ENCODE results near the gene BCAN.

Gene BCAN

DNA sequence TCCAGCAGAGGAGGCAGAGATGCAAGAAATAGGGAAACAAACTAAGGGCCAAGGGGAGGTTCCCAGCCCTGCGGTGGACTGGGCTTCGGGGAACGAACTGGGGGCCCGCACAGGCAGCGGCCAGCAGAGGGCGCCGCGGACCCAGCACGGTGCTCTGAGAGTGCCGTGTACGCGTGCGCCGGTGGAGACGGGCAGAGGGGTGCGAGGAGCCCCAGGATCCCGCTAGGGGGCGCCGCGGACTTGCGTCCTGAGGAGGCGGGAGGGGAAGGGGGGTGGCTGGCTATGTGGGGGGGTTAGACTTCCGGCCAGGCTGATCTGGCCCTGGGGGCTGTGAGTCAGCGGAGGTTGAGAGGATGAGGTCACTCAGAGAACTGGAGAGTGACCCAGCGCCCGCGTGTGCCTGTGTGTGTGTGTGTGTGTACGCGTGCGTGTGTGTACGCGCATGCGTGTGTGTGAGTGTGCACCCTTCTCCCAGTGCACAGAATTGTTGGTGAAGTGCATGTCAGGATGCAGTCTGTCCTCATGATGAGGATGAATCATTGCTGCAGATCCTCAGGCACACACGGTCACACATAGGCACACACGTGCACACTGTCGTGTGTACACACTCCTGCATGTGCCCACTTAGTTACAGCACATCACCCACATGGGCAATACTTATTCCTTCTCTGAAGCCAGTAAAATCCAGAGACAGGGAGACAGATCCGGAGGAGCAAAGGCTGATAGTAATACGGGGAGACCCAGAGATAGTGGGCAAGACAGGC, 18.3 kb downstream of the BCAN start:
- no peaks in the 10 kb centered on the region for H3K9me3 ChIP-seq (ENCODE audit: control insufficient read depth, low read length)
- H3K27me3 ChIP-seq (ENCODE audit: control insufficient read depth, insufficient read depth, low read length): peaks cover 20% of the 10 kb centered on the region
- peaks cover 77% of the 10 kb centered on the region for H3K4me1 ChIP-seq (ENCODE audit: control insufficient read depth, insufficient read depth, low read length)
- peak overlapping the region; percentile 64 for H3K4me3 ChIP-seq (ENCODE audit: low read length)
- H3K9ac ChIP-seq (ENCODE audit: low read length): peak overlapping the region; percentile 63
- no peaks in the 10 kb centered on the region for H3K36me3 ChIP-seq (ENCODE audit: control insufficient read depth, insufficient read depth, low read length)

DNA sequence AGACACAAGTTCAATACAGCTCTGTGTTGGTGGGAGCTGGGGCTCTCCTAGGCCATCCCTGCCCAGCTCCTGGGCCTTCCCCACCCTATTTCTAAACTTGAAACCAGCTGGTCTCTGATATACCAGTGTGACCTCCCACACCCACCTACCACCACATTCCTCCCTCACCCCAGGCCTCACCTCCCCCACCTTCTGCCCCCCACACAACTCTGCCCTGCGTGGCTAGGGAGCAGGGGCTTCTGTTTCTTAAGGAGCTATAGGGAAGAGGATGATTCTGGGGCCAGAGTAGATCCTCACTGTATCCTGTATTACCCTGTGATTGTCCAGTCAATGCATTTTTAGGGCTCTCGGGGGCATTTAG, 18.8 kb downstream of the BCAN start:
- peaks cover 81% of the 10 kb centered on the region for H3K4me1 ChIP-seq (ENCODE audit: control insufficient read depth, insufficient read depth, low read length)
- H3K9me3 ChIP-seq (ENCODE audit: control insufficient read depth, low read length): no peaks in the 10 kb centered on the region
- peaks cover 20% of the 10 kb centered on the region for H3K27me3 ChIP-seq (ENCODE audit: control insufficient read depth, insufficient read depth, low read length)
- no peaks in the 10 kb centered on the region for H3K36me3 ChIP-seq (ENCODE audit: control insufficient read depth, insufficient read depth, low read length)
- H3K4me3 ChIP-seq (ENCODE audit: low read length): peak overlapping the region; percentile 64
- peak overlapping the region; percentile 63 for H3K9ac ChIP-seq (ENCODE audit: low read length)

DNA sequence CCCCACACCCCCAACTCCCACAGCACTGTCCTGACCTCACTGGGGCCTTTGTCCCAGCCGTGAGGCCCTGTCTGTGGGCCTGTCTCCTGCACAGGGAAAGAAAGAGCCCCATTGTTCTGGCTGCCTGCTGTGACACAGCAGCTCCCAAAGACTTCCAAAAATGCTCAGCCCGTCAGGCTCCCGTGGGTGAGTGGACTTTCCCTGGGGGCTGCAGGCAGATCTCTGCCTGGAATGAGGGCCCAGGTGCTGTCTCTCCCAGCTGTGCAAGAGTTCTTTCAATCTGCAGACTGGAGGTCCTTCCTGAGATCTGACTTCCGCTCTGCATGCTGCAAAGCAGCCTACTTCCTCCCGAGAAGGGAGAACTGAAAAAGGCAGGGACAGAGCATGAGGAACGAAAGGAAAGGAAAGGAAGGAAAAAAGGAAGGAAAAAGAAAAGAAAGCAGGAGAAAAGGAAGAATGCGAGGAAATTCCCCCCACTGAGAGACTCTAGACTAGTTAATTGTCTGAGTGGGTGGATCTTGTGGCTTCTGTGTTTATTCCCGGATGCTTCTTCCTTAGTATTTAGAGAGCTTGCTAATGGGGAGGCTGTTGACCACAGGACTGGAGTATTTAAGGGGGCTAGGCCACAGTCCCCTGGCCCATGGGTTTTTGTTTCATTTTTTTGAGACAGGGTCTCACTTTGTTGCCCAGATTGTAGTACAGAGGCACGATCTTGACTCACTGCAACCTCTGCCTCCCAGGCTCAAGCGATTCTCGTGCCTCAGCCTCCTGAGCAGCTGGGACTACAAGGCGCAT, 20.3 kb downstream of the BCAN start:
- Histone ChIP-seq H3K9ac (ENCODE audit: low read length) (no peak overlapping the region), H3K4me3 (ENCODE audit: low read length) (no peak overlapping the region), H3K4me1 (ENCODE audit: control insufficient read depth, insufficient read depth, low read length) (peaks cover 66% of the 10 kb centered on the region)

DNA sequence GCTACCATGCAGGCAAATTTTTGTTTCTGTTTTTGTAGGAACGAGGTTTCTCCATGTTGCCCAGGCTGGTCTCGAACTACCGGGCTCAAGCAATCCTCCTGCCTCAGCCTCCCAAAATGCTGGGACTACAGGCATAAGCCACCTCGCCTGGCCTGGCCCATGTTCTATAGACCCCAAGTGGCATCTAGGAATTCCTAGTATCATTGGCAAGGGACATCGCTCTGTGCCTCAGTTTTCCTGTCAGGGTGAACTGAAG, 20.8 kb downstream of the BCAN start:
- Histone ChIP-seq H3K36me3 (ENCODE audit: control insufficient read depth, insufficient read depth, low read length) (no peaks in the 10 kb centered on the region), H3K27me3 (ENCODE audit: control insufficient read depth, insufficient read depth, low read length) (peaks cover 6% of the 10 kb centered on the region)

More for the DNA sequence above, 20.3 kb downstream of the BCAN start:
- Histone ChIP-seq H3K36me3 (ENCODE audit: control insufficient read depth, insufficient read depth, low read length) (no peaks in the 10 kb centered on the region), H3K9me3 (ENCODE audit: control insufficient read depth, low read length) (no peaks in the 10 kb centered on the region), H3K27me3 (ENCODE audit: control insufficient read depth, insufficient read depth, low read length) (peaks cover 6% of the 10 kb centered on the region)

DNA sequence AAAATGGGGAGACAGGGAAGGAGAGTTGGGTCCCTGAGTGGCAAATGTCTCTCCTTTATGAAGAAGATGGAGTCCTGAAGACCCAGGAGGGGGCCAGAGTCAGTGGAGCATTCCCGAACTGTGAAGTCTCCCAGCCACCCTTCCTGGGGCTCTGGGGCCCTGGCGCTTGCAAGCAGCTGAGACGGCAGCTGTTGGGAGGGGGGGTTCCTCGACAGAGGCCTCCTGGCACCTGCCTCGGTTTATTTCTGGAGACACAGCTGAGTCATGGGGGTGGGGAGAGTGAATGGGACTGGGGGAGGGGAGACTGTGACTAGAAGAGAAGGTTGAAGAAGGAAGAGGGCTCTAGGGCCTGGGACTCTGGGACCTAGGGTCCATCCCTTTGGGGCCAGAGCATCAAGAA, 21.3 kb downstream of the BCAN start:
- Histone ChIP-seq H3K4me1 (ENCODE audit: control insufficient read depth, insufficient read depth, low read length) (peaks cover 59% of the 10 kb centered on the region), H3K9me3 (ENCODE audit: control insufficient read depth, low read length) (no peaks in the 10 kb centered on the region), H3K9ac (ENCODE audit: low read length) (no peak overlapping the region), H3K27me3 (ENCODE audit: control insufficient read depth, insufficient read depth, low read length) (peaks cover 6% of the 10 kb centered on the region), H3K4me3 (ENCODE audit: low read length) (no peak overlapping the region), H3K36me3 (ENCODE audit: control insufficient read depth, insufficient read depth, low read length) (no peaks in the 10 kb centered on the region)

More for the DNA sequence above, 20.8 kb downstream of the BCAN start:
- H3K9me3 ChIP-seq (ENCODE audit: control insufficient read depth, low read length): no peaks in the 10 kb centered on the region
- H3K9ac ChIP-seq (ENCODE audit: low read length): no peak overlapping the region
- peaks cover 61% of the 10 kb centered on the region for H3K4me1 ChIP-seq (ENCODE audit: control insufficient read depth, insufficient read depth, low read length)
- no peak overlapping the region for H3K4me3 ChIP-seq (ENCODE audit: low read length)

DNA sequence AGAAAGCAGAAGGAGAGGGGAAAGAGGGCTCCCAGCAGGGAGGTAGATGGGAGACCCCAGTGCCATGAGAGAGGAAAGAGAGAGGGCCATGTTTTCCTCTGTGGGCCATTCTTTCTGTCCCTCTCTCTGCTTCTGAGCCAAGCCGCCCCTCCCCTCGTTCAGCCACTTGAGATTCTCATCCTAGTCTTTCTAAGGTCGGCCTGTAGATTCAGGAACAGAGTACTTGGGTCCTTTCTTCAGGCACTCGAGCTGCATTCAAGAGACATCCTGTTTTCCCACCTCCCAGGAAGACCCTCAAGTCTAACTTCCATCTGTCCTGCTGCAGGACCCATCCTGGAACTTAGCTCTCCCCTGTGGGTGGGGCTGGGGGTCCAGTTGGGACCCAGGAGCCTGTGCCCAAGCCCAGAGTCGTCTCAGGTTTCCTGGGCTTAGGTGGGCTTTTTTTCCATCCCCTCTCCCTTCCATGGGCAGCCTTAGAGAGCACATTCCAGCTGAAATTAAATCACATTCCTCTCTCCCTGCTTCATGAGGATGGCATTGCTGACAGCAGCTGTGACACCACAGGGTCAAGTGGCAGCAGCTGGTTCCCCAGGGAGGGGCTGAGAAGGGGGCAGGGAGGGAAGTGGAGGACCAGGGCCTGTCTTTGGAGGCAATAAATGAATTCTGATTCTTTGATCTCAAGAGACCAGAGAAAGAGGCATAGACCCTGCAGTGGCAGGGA, 22.3 kb downstream of the BCAN start:
- peak overlapping the region; percentile 47 for H3K9ac ChIP-seq (ENCODE audit: low read length)
- H3K4me1 ChIP-seq (ENCODE audit: control insufficient read depth, insufficient read depth, low read length): peaks cover 57% of the 10 kb centered on the region
- H3K9me3 ChIP-seq (ENCODE audit: control insufficient read depth, low read length): no peaks in the 10 kb centered on the region
- no peak overlapping the region for H3K4me3 ChIP-seq (ENCODE audit: low read length)
- H3K36me3 ChIP-seq (ENCODE audit: control insufficient read depth, insufficient read depth, low read length): no peaks in the 10 kb centered on the region
- H3K27me3 ChIP-seq (ENCODE audit: control insufficient read depth, insufficient read depth, low read length): peaks cover 6% of the 10 kb centered on the region

DNA sequence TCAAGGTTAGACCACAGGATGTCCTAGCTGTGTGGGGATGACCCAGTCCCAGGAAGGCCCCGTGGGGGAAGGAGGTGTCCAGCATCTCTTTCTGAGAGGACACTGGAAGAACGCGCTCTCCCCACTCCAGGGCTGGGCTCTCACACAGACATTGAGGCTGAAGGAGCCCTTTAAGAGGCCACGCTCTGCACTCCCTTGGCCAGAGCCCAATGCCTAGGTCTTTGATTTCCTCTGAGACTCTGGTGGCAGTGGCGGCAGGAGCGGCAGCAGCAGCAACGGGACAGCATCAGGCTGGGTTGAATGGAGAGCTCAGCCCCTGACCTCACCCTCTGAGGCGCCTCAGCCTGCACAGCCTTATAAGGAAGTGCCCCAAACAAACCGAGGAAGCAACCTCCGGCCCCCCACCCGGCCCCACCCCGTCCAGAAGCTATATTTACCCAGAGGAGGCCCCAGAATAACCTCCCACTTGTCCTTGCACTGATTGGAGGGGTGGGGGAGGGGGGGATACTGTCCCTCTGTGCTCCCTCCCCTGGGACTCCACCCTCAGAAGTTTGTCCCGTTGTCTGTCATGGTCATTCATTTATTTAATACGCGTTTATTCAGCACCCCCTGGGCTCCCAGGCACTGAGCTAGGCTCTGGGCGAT, 23.0 kb downstream of the BCAN start:
- H3K36me3 ChIP-seq (ENCODE audit: control insufficient read depth, insufficient read depth, low read length): no peaks in the 10 kb centered on the region
- no peak overlapping the region for H3K4me3 ChIP-seq (ENCODE audit: low read length)
- peaks cover 50% of the 10 kb centered on the region for H3K4me1 ChIP-seq (ENCODE audit: control insufficient read depth, insufficient read depth, low read length)
- no peaks in the 10 kb centered on the region for H3K9me3 ChIP-seq (ENCODE audit: control insufficient read depth, low read length)
- peaks cover 6% of the 10 kb centered on the region for H3K27me3 ChIP-seq (ENCODE audit: control insufficient read depth, insufficient read depth, low read length)
- H3K9ac ChIP-seq (ENCODE audit: low read length): peak overlapping the region; percentile 47

DNA sequence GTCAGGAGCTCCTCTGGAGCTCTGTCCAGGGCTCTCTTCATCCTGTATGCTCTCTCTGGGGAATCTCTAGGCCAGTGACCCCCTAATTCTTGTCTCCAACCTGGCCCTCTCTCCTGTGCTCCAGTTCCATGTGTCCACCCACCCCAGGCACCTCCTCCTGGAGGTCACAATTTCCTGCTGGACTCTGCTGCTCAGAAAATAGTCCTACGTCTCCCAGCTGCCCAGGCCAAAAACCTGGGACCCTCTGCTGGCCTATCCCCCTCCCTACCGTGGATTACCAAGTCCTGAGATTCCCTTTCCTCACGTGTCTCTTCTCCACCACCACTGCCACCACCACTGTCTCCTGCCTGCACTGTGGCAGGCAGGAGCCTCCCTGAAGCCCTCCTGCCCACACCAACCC, 23.6 kb downstream of the BCAN start:
- Histone ChIP-seq H3K4me3 (ENCODE audit: low read length) (no peak overlapping the region), H3K27me3 (ENCODE audit: control insufficient read depth, insufficient read depth, low read length) (peaks cover 6% of the 10 kb centered on the region), H3K9ac (ENCODE audit: low read length) (no peak overlapping the region), H3K9me3 (ENCODE audit: control insufficient read depth, low read length) (no peaks in the 10 kb centered on the region), H3K36me3 (ENCODE audit: control insufficient read depth, insufficient read depth, low read length) (no peaks in the 10 kb centered on the region), H3K4me1 (ENCODE audit: control insufficient read depth, insufficient read depth, low read length) (peaks cover 44% of the 10 kb centered on the region)

DNA sequence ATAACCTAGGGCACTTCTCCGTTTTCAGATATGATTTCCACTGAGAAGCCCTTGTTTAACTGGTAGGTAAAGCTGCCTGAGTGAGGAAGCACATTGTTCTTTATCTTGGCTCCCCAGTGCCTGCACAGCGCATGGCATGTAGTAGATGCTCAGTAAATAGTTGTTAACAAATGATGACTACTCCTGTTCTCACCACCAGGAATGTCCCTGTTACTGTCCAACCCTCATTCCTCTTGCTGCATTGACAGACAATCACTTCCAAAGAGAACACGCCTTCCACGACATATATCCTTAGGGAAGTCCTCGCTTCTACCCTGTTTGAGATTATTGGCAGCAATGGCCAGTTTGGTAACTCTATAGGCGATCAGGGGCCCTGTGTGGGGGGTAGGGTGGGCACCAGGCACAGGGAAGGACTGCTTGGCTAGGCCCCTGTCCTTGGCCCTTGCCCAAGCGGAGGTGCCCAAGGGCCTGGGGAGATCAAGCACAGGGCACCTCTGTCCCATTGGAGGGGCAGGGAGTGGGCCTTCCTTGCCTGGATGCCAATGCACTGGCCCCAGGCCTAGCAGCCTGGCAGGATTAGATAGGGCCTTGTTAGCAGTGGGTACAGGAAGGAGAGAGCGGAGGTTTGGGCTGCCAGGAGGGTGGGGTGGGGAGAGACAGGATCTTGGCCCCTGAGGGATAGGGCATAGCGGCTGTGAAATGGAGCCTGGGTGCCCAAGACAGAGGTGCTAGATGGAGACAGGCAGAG, 25.1 kb downstream of the BCAN start:
- Histone ChIP-seq H3K27me3 (ENCODE audit: control insufficient read depth, insufficient read depth, low read length) (peaks cover 12% of the 10 kb centered on the region), H3K4me1 (ENCODE audit: control insufficient read depth, insufficient read depth, low read length) (peaks cover 30% of the 10 kb centered on the region), H3K4me3 (ENCODE audit: low read length) (no peak overlapping the region), H3K36me3 (ENCODE audit: control insufficient read depth, insufficient read depth, low read length) (no peaks in the 10 kb centered on the region), H3K9ac (ENCODE audit: low read length) (no peak overlapping the region), H3K9me3 (ENCODE audit: control insufficient read depth, low read length) (no peaks in the 10 kb centered on the region)

DNA sequence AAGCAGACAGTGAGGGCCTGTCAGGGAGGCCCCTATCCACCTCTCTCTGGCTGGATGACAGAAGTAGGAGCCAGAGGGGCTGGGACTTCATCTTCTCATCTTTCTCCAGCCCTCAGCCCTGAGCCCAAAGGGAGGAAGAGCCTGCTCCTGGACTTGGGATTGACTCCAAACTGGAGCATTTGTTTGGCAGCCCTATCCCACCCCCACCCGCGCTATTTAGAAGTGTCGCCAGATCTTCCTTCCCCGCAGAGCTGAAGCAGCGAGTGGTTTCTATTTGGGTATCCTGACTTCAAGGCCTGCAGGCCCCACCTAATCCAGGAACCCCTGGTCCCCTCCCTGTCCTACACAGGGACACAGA, 25.7 kb downstream of the BCAN start:
- Histone ChIP-seq H3K9me3 (ENCODE audit: control insufficient read depth, low read length) (no peaks in the 10 kb centered on the region), H3K4me1 (ENCODE audit: control insufficient read depth, insufficient read depth, low read length) (peaks cover 24% of the 10 kb centered on the region), H3K4me3 (ENCODE audit: low read length) (no peak overlapping the region), H3K9ac (ENCODE audit: low read length) (no peak overlapping the region), H3K36me3 (ENCODE audit: control insufficient read depth, insufficient read depth, low read length) (no peaks in the 10 kb centered on the region), H3K27me3 (ENCODE audit: control insufficient read depth, insufficient read depth, low read length) (peaks cover 14% of the 10 kb centered on the region)

DNA sequence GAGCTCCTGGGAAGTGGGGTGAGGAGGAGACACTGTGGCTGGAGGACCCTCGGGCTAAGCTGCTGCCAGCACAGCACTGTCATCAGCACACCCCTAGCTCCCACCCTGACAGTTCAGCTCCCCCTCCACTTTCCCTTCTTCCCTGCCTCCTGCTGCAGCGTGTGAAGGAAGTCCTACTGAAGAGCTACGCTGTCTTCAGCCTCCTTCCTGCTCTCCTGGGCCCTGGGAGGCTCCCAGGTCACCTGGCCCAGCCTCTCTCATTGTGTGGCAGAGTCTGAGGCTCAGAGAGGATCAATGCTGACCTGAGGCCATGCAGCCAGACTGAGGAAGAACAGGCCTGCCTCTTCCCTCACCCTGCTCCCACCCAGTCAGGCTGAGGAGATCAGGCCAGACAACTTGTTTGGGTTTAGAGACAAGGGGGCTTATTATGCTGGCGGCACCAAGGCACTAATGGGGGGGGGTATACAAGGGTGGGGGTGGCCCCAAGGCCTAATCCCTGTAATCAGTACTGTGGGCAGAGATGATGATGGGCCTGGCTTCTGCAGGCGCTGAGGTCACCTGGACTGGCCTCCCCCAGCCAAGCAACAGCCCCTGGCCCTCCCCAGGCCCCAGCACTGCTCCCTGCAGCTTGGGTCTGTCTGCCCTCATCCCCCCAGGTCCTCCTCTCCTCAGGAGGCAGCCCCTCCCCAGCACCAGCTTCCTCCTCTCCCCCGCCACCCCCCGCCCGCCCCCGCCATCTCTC, 26.2 kb downstream of the BCAN start:
- peaks cover 20% of the 10 kb centered on the region for H3K4me1 ChIP-seq (ENCODE audit: control insufficient read depth, insufficient read depth, low read length)

More for the DNA sequence above, 26.2 kb downstream of the BCAN start:
- Histone ChIP-seq H3K4me3 (ENCODE audit: low read length) (no peak overlapping the region), H3K9me3 (ENCODE audit: control insufficient read depth, low read length) (no peaks in the 10 kb centered on the region), H3K9ac (ENCODE audit: low read length) (no peak overlapping the region), H3K27me3 (ENCODE audit: control insufficient read depth, insufficient read depth, low read length) (peaks cover 16% of the 10 kb centered on the region), H3K36me3 (ENCODE audit: control insufficient read depth, insufficient read depth, low read length) (no peaks in the 10 kb centered on the region)
